HCT116 (cell line): ENCODE measurements around the gene DVL2. TPM values are rescaled to one million over a fixed set of nuclear protein-coding genes. Genes with fewer than 3 reads are reported as not detected.

ENCODE experiments used
- ATAC-seq: fragments of 200-7000 bp; cut with Tn5 transposase; 2 replicates; pipeline ENCODE4 v1.9.1; 2020; ENCODE audit warnings: mild to moderate bottlenecking, moderate library complexity
- BruUV-seq: library from RNA; stranded (reverse); fragments of 400-500 nt; replicated peaks from 2 replicates; lab custom pipeline; 2021; lab: Mats Ljungman, UMichigan
- CTCF ChIA-PET: fragments of 300-600 bp; sonication (Branson Sonifier 250); formaldehyde crosslinking; loops from one replicate; lab custom pipeline; 2021; ENCODE audit warnings: antibody characterized with exemption; lab: Charles Lee
- POLR2A ChIA-PET: fragments of 300-600, 350-600 bp; sonication (Branson Sonifier 250); formaldehyde crosslinking; loops from one replicate; lab custom pipeline; 2021; ENCODE audit warnings: antibody characterized with exemption; lab: Charles Lee
- RAD21 ChIA-PET, 2 experiments: fragments of 300-600 bp; sonication (Branson Sonifier 250); formaldehyde crosslinking; loops; one replicate each; lab custom pipeline; 2023; ENCODE audit warnings: low total read pairs in 2 of 2; ENCODE audit not compliant: uncharacterized antibody in 2 of 2, unreplicated experiment in 2 of 2, low non-redundant PET in 1 of 2; lab: Charles Lee
- DNase-seq: peaks from one replicate; pipeline ENCODE4 v3.0.0-alpha.2; 2010; ENCODE audit warnings: low read depth, low spot score
- H2AFZ ChIP-seq: fragments of 200-600 bp; shearing (Covaris generic), sonication (generic); 2 replicates; pipeline ENCODE4 v1.6.1; 2017; ENCODE audit warnings: low read depth, mixed run types, mixed read lengths, antibody characterized with exemption, low read length; ENCODE audit not compliant: poor library complexity, severe bottlenecking
- H3K27ac ChIP-seq: 2 replicates; pipeline ENCODE4 v1.5.1; 2012; ENCODE audit warnings: low read depth, low read length
- H3K27me3 ChIP-seq: fragments of 200-600 bp; sonication (generic); 2 replicates; pipeline ENCODE4 v1.6.1; 2016; ENCODE audit warnings: mixed run types, low read length, mixed read lengths; ENCODE audit not compliant: insufficient read depth
- H3K36me3 ChIP-seq, 2 experiments: fragments of 200-500 bp in 1 of 2; fragments of 200-600 bp in 1 of 2; sonication (Bioruptor generic) in 1 of 2; sonication (generic) in 1 of 2; 2 replicates each; pipeline versions ENCODE4 v1.5.1 to v1.6.1; 2014 to 2016; ENCODE audit warnings: low read length in 2 of 2, inconsistent platforms in 1 of 2, mixed read lengths in 1 of 2, mixed run types in 1 of 2; ENCODE audit not compliant: insufficient read depth in 2 of 2, control insufficient read depth in 1 of 2
- H3K4me1 ChIP-seq, 2 experiments: fragments of 200-600 bp in 1 of 2; sonication (generic) in 1 of 2; 2 replicates each; pipeline versions ENCODE4 v1.5.1 to v1.6.1; 2012 to 2017; ENCODE audit warnings: low read length in 2 of 2, inconsistent platforms in 1 of 2, mild to moderate bottlenecking in 1 of 2, mixed read lengths in 1 of 2, mixed run types in 1 of 2, moderate library complexity in 1 of 2; ENCODE audit not compliant: insufficient read depth in 2 of 2, control insufficient read depth in 1 of 2
- H3K4me2 ChIP-seq: fragments of 200-600 bp; sonication (generic); 2 replicates; pipeline ENCODE4 v1.6.1; 2017; ENCODE audit warnings: mixed run types, low read length, mixed read lengths
- H3K4me3 ChIP-seq, 2 experiments: fragments of 200-600 bp in 1 of 2; sonication (generic) in 1 of 2; replicated peaks in 1 of 2; 2 replicates each; pipeline ENCODE4 v1.5.1; 2011 to 2016; ENCODE audit warnings: low read length in 2 of 2, control low read depth in 1 of 2, low read depth in 1 of 2, mild to moderate bottlenecking in 1 of 2, mixed read lengths in 1 of 2, mixed run types in 1 of 2
- H3K79me2 ChIP-seq: fragments of 200-600 bp; sonication (generic); 2 replicates; pipeline ENCODE4 v1.6.1; 2017; ENCODE audit warnings: mild to moderate bottlenecking, mixed run types, low read length, moderate library complexity, mixed read lengths; ENCODE audit not compliant: insufficient read depth
- H3K9ac ChIP-seq: fragments of 200-600 bp; sonication (generic); 2 replicates; pipeline ENCODE4 v1.6.1; 2016; ENCODE audit warnings: low read length, mixed read lengths
- H3K9me2 ChIP-seq: fragments of 200-600 bp; sonication (generic), shearing (Covaris generic); 2 replicates; pipeline ENCODE4 v1.6.1; 2017; ENCODE audit warnings: mixed run types, mild to moderate bottlenecking, moderate library complexity; ENCODE audit not compliant: insufficient read depth
- H3K9me3 ChIP-seq, 2 experiments: fragments of 200-500 bp in 1 of 2; fragments of 200-600 bp in 1 of 2; sonication (Bioruptor generic) in 1 of 2; sonication (generic) in 1 of 2; 2 replicates each; pipeline ENCODE4 v1.6.1; 2014 to 2017; ENCODE audit warnings: low read length in 2 of 2, mixed read lengths in 2 of 2, inconsistent platforms in 1 of 2, low read depth in 1 of 2, mild to moderate bottlenecking in 1 of 2, mixed run types in 1 of 2, moderate library complexity in 1 of 2; ENCODE audit not compliant: control insufficient read depth in 1 of 2, insufficient read depth in 1 of 2
- H4K20me1 ChIP-seq: fragments of 200-600 bp; sonication (generic), shearing (Covaris generic); 2 replicates; pipeline ENCODE4 v1.6.1; 2017; ENCODE audit warnings: mixed run types, mild to moderate bottlenecking, moderate library complexity; ENCODE audit not compliant: insufficient read depth
- ATF3 ChIP-seq: IDR thresholded peaks from 2 replicates; pipeline ENCODE4 v1.6.1; 2012
- CEBPB ChIP-seq: IDR thresholded peaks from 2 replicates; pipeline ENCODE4 v1.6.1; 2012; ENCODE audit warnings: low read depth
- CTCF ChIP-seq, 3 experiments: fragments of 200-600 bp in 1 of 3; sonication (generic) in 1 of 3; IDR thresholded peaks in 2 of 3; conservative IDR thresholded peaks in 1 of 3; 2 replicates each; pipeline ENCODE4 v1.5.1; 2012 to 2017; ENCODE audit warnings: low read depth in 2 of 3, low read length in 2 of 3, antibody characterized with exemption in 1 of 3, borderline replicate concordance in 1 of 3, control low read depth in 1 of 3, mild to moderate bottlenecking in 1 of 3, mixed read lengths in 1 of 3, mixed run types in 1 of 3, moderate library complexity in 1 of 3; ENCODE audit not compliant: insufficient read depth in 1 of 3
- EGR1 ChIP-seq: IDR thresholded peaks from 2 replicates; pipeline ENCODE4 v1.6.1; 2012; ENCODE audit warnings: low read depth
- ELF1 ChIP-seq: IDR thresholded peaks from 2 replicates; pipeline ENCODE4 v1.6.1; 2012; ENCODE audit warnings: low read depth, borderline replicate concordance
- EZH2 ChIP-seq: fragments of 200-600 bp; sonication (generic); IDR thresholded peaks from 2 replicates; pipeline ENCODE4 v1.6.1; 2017; ENCODE audit warnings: antibody characterized with exemption, mixed run types
- EZH2phosphoT487 ChIP-seq: fragments of 200-600 bp; IDR thresholded peaks from 2 replicates; pipeline ENCODE4 v1.6.1; 2018; ENCODE audit warnings: antibody characterized with exemption, borderline replicate concordance
- FOSL1 ChIP-seq: IDR thresholded peaks from 2 replicates; pipeline ENCODE4 v1.6.1; 2012; ENCODE audit warnings: low read depth
- POLR2A ChIP-seq: IDR thresholded peaks from 2 replicates; pipeline ENCODE4 v1.7.0; 2011; ENCODE audit warnings: borderline replicate concordance; ENCODE audit not compliant: insufficient read depth, insufficient read length; ENCODE audit errors: extremely low read depth
- RAD21 ChIP-seq: IDR thresholded peaks from 2 replicates; pipeline ENCODE4 v1.6.1; 2012; ENCODE audit warnings: low read depth, mild to moderate bottlenecking
- SIN3A ChIP-seq: IDR thresholded peaks from 2 replicates; pipeline ENCODE4 v1.6.1; 2012; ENCODE audit warnings: low read depth
- YY1 ChIP-seq: IDR thresholded peaks from 2 replicates; pipeline ENCODE4 v1.6.1; 2011; ENCODE audit warnings: low read length, low read depth, moderate library complexity, mild to moderate bottlenecking; ENCODE audit not compliant: insufficient replicate concordance; ENCODE audit errors: extremely low read depth
- ZBTB33 ChIP-seq: IDR thresholded peaks from 2 replicates; pipeline ENCODE4 v1.6.1; 2011; ENCODE audit warnings: mild to moderate bottlenecking, low read length, moderate library complexity; ENCODE audit not compliant: insufficient replicate concordance; ENCODE audit errors: extremely low read depth
- ZFX ChIP-seq: fragments of 450-650 bp; IDR thresholded peaks from 2 replicates; pipeline ENCODE4 v1.6.1; 2017
- ZNF274 ChIP-seq: fragments of 200-500 bp; sonication (Bioruptor generic); IDR thresholded peaks from 2 replicates; pipeline ENCODE4 v1.6.1; 2014; ENCODE audit warnings: mild to moderate bottlenecking, low read depth, low read length, inconsistent platforms
- intact Hi-C: fragments of 100-400 bp; cut with micrococcal nuclease; formaldehyde crosslinking; loops from 2 replicates; pipeline ENCODE4 v1.10.0; 2022
- total RNA-seq: library from RNA; stranded (reverse); gene quantifications from one replicate; pipeline ENCODE4 v1.2.1, GENCODE V29; 2021; ENCODE audit not compliant: unreplicated experiment

Gene DVL2
- total RNA-seq, 1 experiment from 2014 or later = 69.7 TPM

- TF ChIP-seq FOSL1 = no peak
- no peak for TF ChIP-seq ZNF274
- no peak for TF ChIP-seq RAD21
- no peak for TF ChIP-seq ELF1
- TF ChIP-seq ZFX = 0 out of 2 replicates have a peak, but pooled peaks have one; percentile 66
- TF ChIP-seq SIN3A = no peak
- TF ChIP-seq ZBTB33 = no peak
- no peak for TF ChIP-seq EZH2phosphoT487
- Histone ChIP-seq H3K9me3 (no peaks in the 10 kb centered on the region), H3K36me3 (peaks cover 35 to 39% of the 10 kb centered on the region in 2 experiments), H3K79me2 (peaks cover 85% of the 10 kb centered on the region), H3K4me1 (peaks cover 27 to 62% of the 10 kb centered on the region in 2 experiments; a peak in 3 of 4 replicates), H3K9ac (peak overlapping the region; percentile 93), H3K4me2 (peak overlapping the region; percentile 83), H3K4me3 (peak overlapping the region; percentile 76 to 77), H3K9me2 (no peaks in the 10 kb centered on the region), H3K27me3 (no peaks in the 10 kb centered on the region), H4K20me1 (peaks cover 4% of the 10 kb centered on the region; the same call in 1 of the 2 replicates), H2AFZ (no peak overlapping the region), H3K27ac (peak overlapping the region; percentile 87)
- no TSS peak for BruUV-seq
- POLR2A ChIA-PET = interaction anchor here (0.8 to 1.7 kb wide), 4 partner anchors 9 to 188 kb away, joined by 3 to 11 read pairs (median 4); partner anchors contain the start of genes ACADVL, CTDNEP1, DLG4 and GABARAP
- ATAC-seq (peak; percentile 7), DNase-seq (no peak)
- RAD21 ChIA-PET = no interaction called here
- intact Hi-C loops = no loop called here
- CTCF ChIA-PET = no interaction called here
Observed at GRCh38 chr17:7233701-7234082, 625 bp downstream of the DVL2 start.

- POLR2A ChIA-PET = no interaction called here
- H3K4me3 ChIP-seq = no peak overlapping the region
- no peaks in the 10 kb centered on the region for H3K9me2 ChIP-seq
- TF ChIP-seq EZH2phosphoT487 (no peak), EGR1 (no peak), ZNF274 (no peak), POLR2A (no peak), YY1 (no peak), EZH2 (no peak), CEBPB (no peak), ATF3 (no peak), FOSL1 (no peak), CTCF (IDR thresholded peaks at IDR 0.05 in 2 of 3, conservative IDR thresholded peaks at IDR 0.05 in 1 of 3; ENCODE audit: borderline replicate concordance in 1 of 3, insufficient read depth in 1 of 3, low read depth in 2 of 3, low read length in 2 of 3) (no peak), RAD21 (no peak), ZFX (no peak)
- H3K79me2 ChIP-seq = peaks cover 74% of the 10 kb centered on the region
- intact Hi-C loops = no loop called here
- no peak overlapping the region for H3K27ac ChIP-seq
- no peaks in the 10 kb centered on the region for H3K9me3 ChIP-seq
- H3K27me3 ChIP-seq = no peaks in the 10 kb centered on the region
- H2AFZ ChIP-seq = no peak overlapping the region
- peaks cover 4% of the 10 kb centered on the region; the same call in 1 of the 2 replicates for H4K20me1 ChIP-seq
- H3K9ac ChIP-seq = no peak overlapping the region
- DNase-seq (no peak), ATAC-seq (no peak)
- CTCF ChIA-PET = no interaction called here
- peaks cover 46 to 48% of the 10 kb centered on the region in 2 experiments for H3K36me3 ChIP-seq
- H3K4me1 ChIP-seq = peaks cover 22 to 55% of the 10 kb centered on the region in 2 experiments; a peak in 3 of 4 replicates
- peak overlapping the region; percentile 83 for H3K4me2 ChIP-seq
- TSS peak; percentile 34 for BruUV-seq
- RAD21 ChIA-PET = no interaction called here
Observed at GRCh38 chr17:7232114-7232513, 2.2 kb downstream of the DVL2 start.
